Cerebellar nuclear complex (tissue), 1 donor: Measurements from ENCODE around the gene PGF.

Experiments used
- DNase-seq, 2 experiments: peaks; one replicate each; lab custom pipeline; 2025; lab: John Stamatoyannopoulos, UW

Gene PGF

DNA sequence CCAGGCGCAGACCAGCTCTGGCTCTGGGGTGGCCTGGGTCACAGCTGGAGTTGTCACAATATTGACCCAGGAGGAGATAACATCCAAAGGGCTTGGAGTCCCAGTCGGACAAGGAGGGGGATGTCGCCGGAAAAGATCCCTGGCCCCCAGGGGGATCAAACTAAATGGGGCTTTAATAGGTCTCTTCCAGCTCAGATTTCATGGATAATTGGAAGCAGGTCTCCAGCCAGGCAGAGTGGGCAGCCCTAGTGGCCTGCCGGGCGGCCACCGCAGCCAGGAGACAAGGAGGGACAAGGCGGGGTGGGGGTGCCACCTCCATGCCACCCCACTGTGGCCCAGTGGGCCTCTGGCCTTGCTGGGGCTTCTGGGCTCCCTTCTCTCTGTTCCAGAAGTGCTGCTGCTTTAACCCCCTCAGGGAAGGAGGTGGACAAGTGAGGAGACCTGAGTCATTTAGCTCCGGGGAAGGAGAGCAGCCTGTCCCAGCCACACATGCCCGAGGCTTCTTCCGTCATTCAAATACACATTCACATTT lies 23.1 kb upstream of the PGF start:
- DNase-seq, result no peak

DNA sequence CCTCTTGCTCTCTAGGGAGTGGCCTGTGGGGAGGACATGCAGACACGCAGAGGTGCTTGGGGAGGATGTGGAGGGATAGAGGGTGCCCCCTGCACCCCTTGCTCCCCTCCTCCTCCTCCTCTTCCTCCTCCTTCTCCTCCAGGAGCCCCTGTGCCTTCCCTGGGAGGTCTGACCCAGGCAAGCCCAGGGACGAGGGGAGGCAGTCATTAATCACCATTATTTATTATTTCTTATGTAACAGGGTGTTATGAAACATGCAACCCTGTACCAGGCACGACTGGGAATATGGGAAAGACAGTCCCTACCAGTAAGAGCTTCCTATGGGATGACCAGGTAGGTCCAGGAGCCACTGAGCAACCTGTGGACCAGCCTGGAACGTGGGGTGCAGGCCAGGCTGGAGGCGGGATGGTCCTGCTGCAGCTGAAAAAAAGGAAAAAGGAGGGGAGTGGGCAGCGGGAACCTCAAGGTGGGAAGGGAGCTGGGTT lies 22.5 kb upstream of the PGF start:
- DNase-seq, result no peak

- DNase-seq, result no peak
Measured at GRCh38 chr14:74977164-74977900, 21.9 kb upstream of the PGF start.

DNA sequence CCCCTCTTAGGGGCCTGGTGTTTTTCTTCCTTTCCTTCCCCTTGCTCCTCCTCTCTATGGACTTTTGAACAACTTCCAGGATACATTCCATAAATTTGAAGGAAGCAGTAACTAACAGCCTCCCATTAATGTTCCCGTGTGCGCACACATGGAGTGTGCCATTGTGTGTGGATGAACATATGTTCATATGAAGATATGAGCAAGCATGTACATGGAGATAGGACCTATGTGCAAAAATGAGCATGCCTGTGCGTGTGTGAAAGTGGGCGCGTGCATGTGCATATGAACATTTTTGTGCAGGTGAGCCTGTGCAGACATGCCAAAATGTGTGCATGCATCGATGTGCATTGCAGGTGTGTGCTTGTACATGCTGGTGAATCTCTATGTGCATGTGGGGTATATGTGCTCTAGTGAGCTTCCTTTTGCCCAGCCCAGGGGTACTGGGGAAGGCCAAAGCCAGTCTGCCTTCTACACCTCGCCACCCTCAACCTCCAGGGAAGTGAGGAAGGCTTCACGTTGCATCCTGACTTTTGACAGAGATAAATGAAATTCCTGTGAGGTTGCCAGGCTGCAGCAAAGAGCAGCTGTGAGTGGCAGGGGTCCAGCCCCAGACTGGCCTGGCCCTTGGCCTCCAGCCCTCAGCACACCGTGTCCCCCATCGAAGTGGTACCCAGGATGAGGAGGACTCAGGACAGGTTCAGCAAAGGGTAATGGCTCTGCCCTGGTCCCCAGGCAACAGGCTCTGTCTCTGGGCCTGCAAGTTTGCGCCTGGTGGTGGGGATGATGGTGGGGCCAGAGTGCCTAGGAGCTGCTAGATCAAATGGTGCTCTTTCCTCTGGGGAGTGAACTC lies 21.1 kb upstream of the PGF start:
- no peak for DNase-seq

GRCh38 chr14:74975059-74975810 lies 19.8 kb upstream of the PGF start:
- DNase-seq, result no peak

DNA sequence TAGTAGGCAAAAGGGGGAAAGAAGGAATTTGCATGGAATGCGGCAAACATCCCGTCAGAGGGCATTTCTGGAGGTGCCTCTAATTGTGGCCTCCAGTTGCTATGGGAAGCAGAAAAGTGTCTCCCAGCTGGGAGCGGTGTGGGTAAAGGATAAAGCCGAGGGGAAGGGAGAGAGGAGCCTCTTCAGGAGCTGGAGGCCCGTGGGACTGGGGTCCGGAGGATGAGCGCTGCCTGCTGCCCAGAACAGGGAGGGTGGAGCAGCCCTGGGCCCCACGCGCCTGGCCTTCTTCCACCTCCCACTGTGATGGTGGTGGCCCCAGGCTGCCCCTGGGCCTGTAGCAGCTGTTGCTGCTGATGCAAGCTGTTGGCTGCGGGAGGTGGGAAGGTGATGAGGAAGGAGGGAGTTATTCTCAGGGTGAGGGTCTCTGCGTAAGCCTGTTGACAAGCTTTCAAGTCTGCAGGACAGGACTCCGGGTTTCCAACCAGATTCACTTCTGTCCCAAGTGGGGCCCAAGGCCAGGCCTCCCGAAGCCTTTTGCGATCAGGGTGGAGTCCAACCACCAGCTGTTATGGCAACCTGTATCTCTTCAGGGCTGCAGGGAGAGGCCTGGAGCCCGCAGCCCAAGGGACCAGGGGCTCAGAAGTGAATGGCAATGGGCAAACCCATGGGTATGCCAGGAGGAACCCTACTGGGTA lies 19.1 kb upstream of the PGF start:
- DNase-seq, result no peak

GRCh38 chr14:74973905-74974363 lies 18.5 kb upstream of the PGF start:
- no peak for DNase-seq

GRCh38 chr14:74973003-74973653 lies 17.7 kb upstream of the PGF start:
- no peak for DNase-seq

DNA sequence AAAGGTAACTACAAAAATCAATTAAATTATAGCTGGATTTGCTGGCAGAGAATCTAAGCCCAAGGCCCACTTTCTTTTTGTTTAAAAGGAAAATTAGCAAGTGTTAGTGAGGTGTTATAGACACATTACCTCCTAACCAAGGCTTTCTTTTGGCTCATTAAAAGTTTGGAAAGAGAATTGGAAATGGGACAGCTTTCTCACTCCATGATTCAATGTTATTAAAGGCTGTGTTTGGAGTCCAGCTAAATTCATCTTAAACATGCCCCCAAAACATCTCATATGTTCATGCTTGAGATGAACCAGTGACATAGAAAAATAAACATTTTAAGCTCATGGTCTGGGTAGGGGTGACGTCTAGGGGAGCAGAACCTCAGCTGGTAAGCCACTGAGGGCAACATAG lies 13.4 kb upstream of the PGF start:
- DNase-seq, result no peak

DNA sequence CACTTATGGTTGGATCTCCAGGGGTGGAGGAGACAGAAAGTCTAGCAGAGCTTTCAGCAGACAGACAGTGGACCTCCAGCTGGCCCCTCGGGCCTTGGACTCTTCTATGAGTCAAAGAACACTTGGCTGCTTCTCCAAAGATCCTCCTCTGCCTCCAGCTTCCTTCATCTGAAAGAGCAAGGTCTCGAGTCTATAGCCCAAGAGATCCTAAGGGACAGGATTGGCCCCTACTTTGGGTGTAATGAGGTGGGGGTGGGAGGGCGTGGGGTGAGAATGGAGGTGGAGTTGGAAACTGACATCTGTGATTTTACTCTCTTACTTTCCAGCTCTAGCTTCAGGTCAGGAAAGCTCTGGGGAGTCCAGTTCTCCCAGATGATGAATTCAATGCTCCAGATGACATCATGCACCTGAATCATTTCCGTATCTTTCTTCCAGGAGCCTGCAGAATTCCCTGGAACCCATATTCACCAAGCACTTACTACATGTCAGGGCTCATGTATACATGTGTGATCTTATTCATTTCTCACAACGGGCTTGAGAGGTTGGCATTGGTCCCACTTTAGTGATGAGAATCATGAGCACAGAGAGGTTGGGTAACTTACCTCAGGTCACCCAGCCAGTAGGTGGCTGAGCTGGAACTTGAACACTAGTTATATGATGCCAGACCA lies 10.2 kb upstream of the PGF start:
- no peak for DNase-seq

- DNase-seq, result no peak
Measured at GRCh38 chr14:74964787-74965485, 9.5 kb upstream of the PGF start.

DNA sequence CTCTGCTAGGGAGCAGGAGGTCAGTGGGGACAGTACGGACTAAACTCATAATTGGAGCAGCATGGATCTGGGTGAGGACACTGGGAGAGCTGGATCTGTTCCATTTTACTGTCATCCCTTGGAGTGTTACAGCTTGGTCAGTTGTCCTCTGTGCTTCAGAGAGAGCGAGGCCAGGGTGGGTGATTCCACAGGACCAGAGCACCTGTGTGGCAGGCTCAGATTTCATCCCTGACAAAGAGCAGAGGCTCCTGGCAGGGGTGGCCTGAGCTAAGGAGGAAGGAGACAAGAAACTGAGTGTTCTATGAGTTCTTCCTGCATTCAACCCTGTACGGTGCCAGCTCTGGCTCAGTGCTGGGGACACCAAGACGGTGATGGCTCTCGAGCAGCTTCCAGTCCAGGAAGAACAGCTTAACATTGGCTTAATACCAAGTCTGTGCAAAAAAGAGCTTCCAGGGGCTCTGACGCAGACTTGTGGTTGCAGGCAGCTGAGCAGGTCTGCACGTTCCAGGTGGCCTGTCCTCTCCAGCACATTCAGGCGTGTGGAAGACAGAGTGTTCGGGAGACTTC lies 8.4 kb upstream of the PGF start:
- no peak for DNase-seq

- DNase-seq, result no peak
Measured at GRCh38 chr14:74963178-74963704, 7.8 kb upstream of the PGF start.

DNA sequence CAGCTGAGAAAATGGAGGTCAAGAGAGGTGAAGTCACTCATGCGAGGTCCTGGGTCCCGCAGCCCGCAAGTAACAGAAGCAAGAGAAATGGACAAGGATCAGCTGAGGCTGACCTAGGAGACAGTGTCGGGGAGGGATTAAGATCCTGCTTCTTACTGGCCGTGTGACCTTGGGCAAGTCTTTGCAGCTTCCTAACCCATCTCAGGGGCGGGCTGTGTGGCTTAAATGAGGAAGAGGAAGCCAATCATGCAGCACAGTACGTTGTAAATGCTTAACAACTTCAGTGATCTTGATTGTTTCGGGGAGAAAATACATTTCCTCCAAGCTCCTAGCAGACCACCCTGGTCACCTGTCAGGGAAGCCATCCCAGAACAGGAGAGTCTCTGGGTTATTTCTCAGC lies 7.1 kb upstream of the PGF start:
- DNase-seq, result no peak

- no peak for DNase-seq
Measured at GRCh38 chr14:74962046-74962445, 6.6 kb upstream of the PGF start.

DNA sequence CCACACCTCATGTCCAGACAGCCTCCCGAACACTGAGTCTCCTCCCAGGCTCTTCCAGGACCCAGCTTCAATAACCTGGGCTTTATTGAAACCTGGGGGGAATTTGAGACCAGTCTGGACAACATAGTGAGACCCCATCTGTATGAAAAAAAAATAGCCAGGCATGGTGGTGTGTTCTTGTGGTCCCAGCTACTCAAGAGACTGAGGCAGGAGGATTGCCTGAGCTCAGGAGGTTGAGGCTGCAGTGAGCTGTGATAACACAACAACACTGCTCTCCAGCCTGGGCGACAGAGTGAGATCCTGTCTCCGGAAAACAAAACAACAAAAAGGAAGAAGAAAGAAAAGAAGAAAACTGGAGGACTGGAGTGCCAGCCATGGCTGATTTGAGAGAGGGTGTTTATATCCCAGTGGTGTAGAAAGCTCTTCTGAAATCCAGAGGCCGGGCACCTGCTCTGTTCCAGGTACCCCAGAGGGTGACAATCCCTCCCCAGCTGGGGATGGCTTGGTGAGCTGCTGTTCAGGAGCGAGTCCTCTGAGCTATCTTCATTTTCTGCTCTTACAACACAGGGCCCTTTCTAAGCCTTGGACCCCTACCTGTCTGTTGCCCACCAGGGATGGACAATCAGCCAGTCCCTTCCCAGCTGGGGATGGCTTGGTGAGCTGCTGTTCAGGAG lies 6.0 kb upstream of the PGF start:
- no peak for DNase-seq

GRCh38 chr14:74960736-74961135 lies 5.3 kb upstream of the PGF start:
- no peak for DNase-seq

GRCh38 chr14:74959596-74960180 lies 4.3 kb upstream of the PGF start:
- DNase-seq, result no peak
